Measurements from ENCODE around the gene SP140L.
"Not testable (repeated sequence)": the region's sequence is repeated elsewhere in the genome, so short reads cannot be mapped to it uniquely, and the experiment has no call there.

The SP140L gene

DNA sequence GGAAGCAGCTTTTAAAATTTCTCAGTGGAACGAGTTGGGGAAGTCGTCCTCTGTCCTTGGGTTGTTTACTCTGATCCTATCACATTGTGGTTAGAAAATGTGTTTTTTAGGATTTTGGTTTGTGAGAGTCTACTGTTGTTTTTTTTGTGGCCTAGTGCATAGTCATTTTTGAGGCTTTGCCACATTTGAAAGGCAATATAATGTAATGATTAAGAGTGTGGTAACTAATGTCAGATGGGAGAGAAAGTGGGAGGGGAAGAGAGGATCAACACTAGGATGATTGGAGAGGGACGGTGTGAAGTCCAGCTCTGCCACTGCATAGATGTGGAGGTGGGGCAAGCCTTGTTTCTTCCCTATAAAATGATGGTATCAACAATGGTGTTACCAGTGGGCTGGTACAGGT, 8.5 kb downstream of the SP140L start:
- TF ChIP-seq POLR2AphosphoS5 (IDR thresholded peaks at IDR 0.05; ENCODE audit: low read depth, low read length) (no peak), PAX5 (IDR thresholded peaks at IDR 0.05; ENCODE audit: insufficient read depth, low read length, severe bottlenecking) (no peak), TAF1 (IDR thresholded peaks at IDR 0.05; ENCODE audit: low read depth, low read length) (no peak), SPI1 (IDR thresholded peaks at IDR 0.05; ENCODE audit: low read depth, low read length) (no peak), POU2F2 (IDR thresholded peaks at IDR 0.05; ENCODE audit: low read depth, low read length) (no peak), POLR2A (IDR thresholded peaks at IDR 0.05; ENCODE audit: low read depth, low read length) (no peak)
- no peak for DNase-seq (ENCODE audit: insufficient read length, low spot score)
- no peak for FAIRE-seq

DNA sequence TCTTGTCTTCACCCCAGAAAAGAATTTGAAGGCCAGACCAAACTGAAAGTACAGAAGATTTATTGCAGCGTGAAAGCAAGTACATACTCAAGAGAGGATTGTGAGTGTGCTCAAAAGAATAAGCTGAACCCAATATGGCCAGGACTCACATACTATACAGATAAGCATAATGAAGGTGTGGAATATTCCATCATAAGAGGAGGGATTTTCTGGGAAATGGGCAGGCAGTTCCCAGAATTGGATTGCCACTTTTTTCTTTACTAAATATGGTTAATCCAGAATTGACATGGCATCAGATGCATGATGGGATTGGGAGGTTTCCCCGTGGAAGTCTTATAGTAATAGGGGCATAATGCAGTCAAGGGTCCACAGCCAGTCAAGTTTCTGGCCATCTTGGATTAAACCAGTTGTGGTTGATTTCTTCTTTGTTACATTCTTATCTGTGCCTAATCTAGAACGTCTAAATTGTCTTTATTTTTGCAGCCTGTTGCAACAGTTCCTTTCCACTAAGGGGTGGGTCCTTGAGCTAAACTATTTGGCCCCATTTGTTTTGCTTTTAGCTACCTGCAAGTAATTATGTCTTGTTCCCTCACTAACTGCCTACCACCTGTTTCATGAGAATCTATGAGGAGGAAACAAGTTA, 9.0 kb downstream of the SP140L start:
- no peak for DNase-seq (ENCODE audit: insufficient read length, low spot score)
- TF ChIP-seq PAX5 (IDR thresholded peaks at IDR 0.05; ENCODE audit: insufficient read depth, low read length, severe bottlenecking) (no peak), TAF1 (IDR thresholded peaks at IDR 0.05; ENCODE audit: low read depth, low read length) (no peak), POU2F2 (IDR thresholded peaks at IDR 0.05; ENCODE audit: low read depth, low read length) (no peak), SPI1 (IDR thresholded peaks at IDR 0.05; ENCODE audit: low read depth, low read length) (no peak), POLR2AphosphoS5 (IDR thresholded peaks at IDR 0.05; ENCODE audit: low read depth, low read length) (no peak), POLR2A (IDR thresholded peaks at IDR 0.05; ENCODE audit: low read depth, low read length) (no peak)
- FAIRE-seq = peak; percentile 35

DNA sequence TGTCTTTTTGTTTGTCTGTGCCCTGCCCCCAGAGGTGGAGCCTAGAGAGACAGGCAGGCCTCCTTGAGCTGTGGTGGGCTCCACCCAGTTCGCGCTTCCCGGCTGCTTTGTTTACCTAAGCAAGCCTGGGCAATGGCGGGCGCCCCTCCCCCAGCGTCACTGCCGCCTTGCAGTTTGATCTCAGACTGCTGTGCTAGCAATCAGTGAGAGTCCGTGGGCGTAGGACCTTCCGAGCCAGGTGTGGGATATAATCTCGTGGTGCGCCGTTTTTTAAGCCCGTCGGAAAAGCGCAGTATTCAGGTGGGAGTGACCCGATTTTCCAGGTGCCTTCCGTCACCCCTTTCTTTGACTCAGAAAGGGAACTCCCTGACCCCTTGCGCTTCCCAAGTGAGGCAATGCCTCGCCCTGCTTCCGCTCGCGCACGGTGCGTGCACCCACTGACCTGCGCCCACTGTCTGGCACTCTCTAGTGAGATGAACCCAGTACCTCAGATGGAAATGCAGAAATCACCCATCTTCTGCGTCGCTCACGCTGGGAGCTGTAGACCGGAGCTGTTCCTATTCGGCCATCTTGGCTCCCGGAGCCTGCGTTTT, 15.0 kb downstream of the SP140L start:
- not testable (repeated sequence) for DNase-seq (ENCODE audit: insufficient read length, low spot score); FAIRE-seq

DNA sequence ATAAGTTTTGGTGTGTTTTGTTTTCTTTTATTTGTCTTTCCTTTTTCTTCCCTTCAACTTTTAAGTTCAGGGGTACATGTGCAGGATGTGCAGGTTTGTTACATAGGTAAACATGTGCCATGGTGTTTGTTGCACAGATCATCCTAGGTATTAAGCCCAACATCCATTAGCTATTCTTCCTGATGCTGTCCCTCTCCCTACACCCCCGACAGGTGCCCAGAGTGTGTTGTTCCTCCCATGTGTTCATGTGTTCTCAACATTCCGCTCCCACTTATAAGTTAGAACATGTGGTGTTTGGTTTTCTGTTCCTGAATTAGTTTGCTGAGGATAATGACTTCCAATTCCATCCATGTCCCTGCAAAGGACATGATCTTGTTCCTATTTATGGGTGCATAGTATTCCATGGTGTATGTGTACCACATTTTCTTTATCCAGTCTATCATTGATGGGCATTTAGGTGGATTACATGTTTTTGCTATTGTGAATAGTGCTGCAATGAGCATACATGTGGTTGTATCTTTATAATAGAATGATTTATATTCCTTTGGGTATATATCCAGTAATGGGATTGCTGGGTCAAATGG, 16.1 kb downstream of the SP140L start:
- FAIRE-seq = not testable (repeated sequence)

DNA sequence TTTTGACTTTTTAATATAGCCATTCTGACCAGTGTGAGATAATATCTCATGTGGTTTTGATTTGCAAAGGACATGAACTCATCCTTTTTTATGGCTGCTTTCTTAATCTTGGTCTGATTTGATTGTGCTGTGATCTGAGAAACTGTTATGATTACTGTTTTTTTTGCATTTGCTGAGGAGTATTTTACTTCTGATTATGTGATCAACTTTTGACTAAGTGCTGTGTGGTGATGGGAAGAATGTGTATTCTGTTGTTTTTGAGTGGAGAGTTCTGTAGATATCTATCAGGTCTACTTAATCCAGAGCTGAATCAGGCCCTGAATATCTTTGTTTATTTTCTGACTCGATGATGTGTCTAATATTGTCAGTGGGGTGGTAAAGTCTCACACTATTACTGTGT, 16.8 kb downstream of the SP140L start:
- no peak for TF ChIP-seq POU2F2 (IDR thresholded peaks at IDR 0.05; ENCODE audit: low read depth, low read length)
- TF ChIP-seq TAF1 (IDR thresholded peaks at IDR 0.05; ENCODE audit: low read depth, low read length) = no peak
- FAIRE-seq (no peak), DNase-seq (ENCODE audit: insufficient read length, low spot score) (no peak)

More for the DNA sequence above, 16.1 kb downstream of the SP140L start:
- DNase-seq (ENCODE audit: insufficient read length, low spot score) = not testable (repeated sequence)

DNA sequence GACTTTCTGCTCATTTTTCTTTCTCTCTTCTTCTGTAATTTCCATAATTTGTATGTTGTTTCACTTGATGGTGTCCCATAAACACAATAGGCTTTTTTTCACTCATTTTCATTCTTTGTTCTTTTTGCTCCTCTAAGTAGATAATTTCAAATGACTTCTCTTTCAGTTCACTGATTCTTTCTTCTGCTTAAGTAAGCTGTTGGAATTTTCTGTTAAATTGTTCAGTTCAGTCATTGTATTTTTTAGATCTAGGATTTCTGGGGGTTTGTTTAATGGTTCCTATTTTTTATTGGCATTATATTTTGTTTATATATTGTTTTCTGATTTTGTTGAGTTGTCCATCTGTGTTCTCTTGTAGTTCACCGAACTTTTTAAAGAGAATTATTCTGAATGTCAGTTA, 19.5 kb downstream of the SP140L start:
- no peak for DNase-seq (ENCODE audit: insufficient read length, low spot score)
- TF ChIP-seq POLR2A (IDR thresholded peaks at IDR 0.05; ENCODE audit: low read depth, low read length) = no peak
- no peak for TF ChIP-seq POLR2AphosphoS5 (IDR thresholded peaks at IDR 0.05; ENCODE audit: low read depth, low read length)
- TF ChIP-seq POU2F2 (IDR thresholded peaks at IDR 0.05; ENCODE audit: low read depth, low read length) = no peak
- TF ChIP-seq SPI1 (IDR thresholded peaks at IDR 0.05; ENCODE audit: low read depth, low read length) = no peak
- TF ChIP-seq PAX5 (IDR thresholded peaks at IDR 0.05; ENCODE audit: insufficient read depth, low read length, severe bottlenecking) = no peak
- no peak for TF ChIP-seq TAF1 (IDR thresholded peaks at IDR 0.05; ENCODE audit: low read depth, low read length)
- FAIRE-seq = no peak

DNA sequence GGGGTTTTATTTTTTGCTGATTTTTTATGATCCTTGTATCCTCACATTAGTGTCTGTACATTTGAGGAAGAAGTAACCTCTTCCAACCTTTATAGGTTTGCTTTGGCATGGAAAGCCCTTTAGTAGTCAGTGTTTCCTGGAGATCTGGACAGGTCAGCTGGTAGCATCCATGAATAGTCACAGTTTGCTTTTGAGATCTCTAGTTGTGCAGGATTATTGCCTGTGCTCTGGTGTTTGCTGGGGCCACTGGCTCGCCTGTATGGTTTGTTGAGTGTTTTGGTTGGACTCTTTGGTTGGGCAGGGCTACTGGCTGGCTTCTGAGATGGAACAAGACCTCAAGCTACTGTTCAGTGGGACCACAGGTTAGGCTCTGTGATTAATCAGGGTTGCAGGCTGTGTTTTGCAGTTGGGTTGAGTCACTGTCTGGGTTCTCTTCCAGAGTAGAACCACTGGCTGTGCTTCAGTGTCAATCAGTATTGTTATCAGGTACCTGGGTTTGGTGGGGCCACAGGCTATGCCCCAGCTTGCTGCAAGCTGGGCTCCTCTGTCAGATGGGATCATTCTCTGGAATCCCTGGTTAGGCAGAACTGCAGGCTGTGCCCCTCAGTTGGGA, 20.0 kb downstream of the SP140L start:
- DNase-seq (ENCODE audit: insufficient read length, low spot score) = no peak
- TF ChIP-seq POLR2AphosphoS5 (IDR thresholded peaks at IDR 0.05; ENCODE audit: low read depth, low read length) = no peak
- TF ChIP-seq POU2F2 (IDR thresholded peaks at IDR 0.05; ENCODE audit: low read depth, low read length) = no peak
- TF ChIP-seq POLR2A (IDR thresholded peaks at IDR 0.05; ENCODE audit: low read depth, low read length) = no peak
- no peak for TF ChIP-seq TAF1 (IDR thresholded peaks at IDR 0.05; ENCODE audit: low read depth, low read length)
- TF ChIP-seq PAX5 (IDR thresholded peaks at IDR 0.05; ENCODE audit: insufficient read depth, low read length, severe bottlenecking) = no peak
- TF ChIP-seq SPI1 (IDR thresholded peaks at IDR 0.05; ENCODE audit: low read depth, low read length) = no peak
- peak; percentile 9 for FAIRE-seq

DNA sequence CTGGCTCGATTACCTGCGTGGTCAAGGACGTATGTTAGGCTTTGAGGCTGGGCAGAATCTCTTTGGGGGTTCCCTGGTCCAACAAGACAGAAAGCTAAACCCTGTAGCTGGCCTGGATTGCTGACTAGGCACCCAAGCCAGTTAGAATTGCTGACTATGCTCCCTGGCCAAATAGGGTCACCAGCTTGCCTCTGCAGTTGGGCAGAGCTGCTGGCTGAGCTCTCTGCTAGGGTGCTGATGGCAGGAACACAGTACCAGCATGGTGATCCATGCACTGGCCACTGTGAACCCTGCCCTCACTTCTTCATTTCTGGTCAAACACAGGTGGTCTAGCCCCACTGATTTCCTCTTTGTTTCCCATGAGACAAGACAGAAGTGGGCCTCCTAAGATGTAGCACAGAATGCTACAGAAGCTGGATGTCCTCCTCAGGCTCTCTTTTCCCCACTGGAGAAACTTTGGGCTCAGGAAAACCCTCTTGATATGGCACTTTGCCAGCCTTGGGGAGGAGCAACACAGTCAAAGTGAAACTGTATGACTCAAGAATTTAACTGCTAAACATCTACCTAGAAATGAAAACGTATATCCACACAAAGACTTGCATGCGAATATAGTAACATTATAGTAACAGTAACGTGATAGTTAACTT, 20.8 kb downstream of the SP140L start:
- FAIRE-seq = peak; percentile 78

DNA sequence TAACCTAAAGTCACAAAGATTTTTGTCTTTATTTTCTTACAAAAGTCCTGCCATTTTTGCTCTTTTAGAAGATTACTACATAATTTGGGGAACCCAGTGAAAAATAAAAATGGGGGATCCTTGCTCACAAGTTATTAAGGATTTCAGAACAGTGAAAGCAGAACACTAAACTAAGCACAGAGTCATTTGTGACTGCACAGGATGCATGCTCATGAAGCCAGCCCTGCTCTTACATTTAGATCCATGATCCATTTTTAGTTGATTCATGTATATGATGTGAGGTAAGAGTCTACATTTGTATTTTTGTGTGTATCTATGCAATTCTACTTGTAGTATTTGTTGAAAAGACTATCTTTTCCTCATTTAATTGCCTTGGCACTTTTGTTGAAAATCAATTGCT, 21.8 kb downstream of the SP140L start:
- TF ChIP-seq POLR2A (IDR thresholded peaks at IDR 0.05; ENCODE audit: low read depth, low read length) (no peak), SPI1 (IDR thresholded peaks at IDR 0.05; ENCODE audit: low read depth, low read length) (no peak), POLR2AphosphoS5 (IDR thresholded peaks at IDR 0.05; ENCODE audit: low read depth, low read length) (no peak), TAF1 (IDR thresholded peaks at IDR 0.05; ENCODE audit: low read depth, low read length) (no peak)
- FAIRE-seq (no peak), DNase-seq (ENCODE audit: insufficient read length, low spot score) (no peak)

More for the DNA sequence above, 20.8 kb downstream of the SP140L start:
- DNase-seq (ENCODE audit: insufficient read length, low spot score) = no peak
- TF ChIP-seq POU2F2 (IDR thresholded peaks at IDR 0.05; ENCODE audit: low read depth, low read length) = no peak
- TF ChIP-seq SPI1 (IDR thresholded peaks at IDR 0.05; ENCODE audit: low read depth, low read length) = peak; percentile 32

DNA sequence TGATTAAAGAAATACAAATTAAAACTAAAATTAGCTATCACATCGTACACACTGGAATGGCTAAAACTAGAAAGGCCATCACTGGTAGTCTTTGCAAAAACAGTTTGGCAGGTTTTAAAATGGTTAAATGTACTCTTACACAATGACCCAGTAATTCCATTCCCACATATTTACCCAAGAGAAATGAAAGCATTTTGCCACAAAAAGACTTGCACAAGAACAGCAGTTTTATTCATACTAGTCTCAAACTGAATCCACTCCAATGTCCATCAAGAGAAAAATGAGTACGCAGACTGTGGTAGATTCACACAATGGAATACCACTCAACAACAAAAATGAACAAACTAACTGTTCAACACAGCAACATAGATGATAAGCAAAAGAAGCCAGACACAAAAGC, 29.1 kb downstream of the SP140L start:
- DNase-seq (ENCODE audit: insufficient read length, low spot score) (no peak), FAIRE-seq (peak; percentile 40)
- TF ChIP-seq POU2F2 (IDR thresholded peaks at IDR 0.05; ENCODE audit: low read depth, low read length) (no peak), TAF1 (IDR thresholded peaks at IDR 0.05; ENCODE audit: low read depth, low read length) (no peak), SPI1 (IDR thresholded peaks at IDR 0.05; ENCODE audit: low read depth, low read length) (no peak), POLR2A (IDR thresholded peaks at IDR 0.05; ENCODE audit: low read depth, low read length) (no peak), POLR2AphosphoS5 (IDR thresholded peaks at IDR 0.05; ENCODE audit: low read depth, low read length) (no peak), PAX5 (IDR thresholded peaks at IDR 0.05; ENCODE audit: insufficient read depth, low read length, severe bottlenecking) (no peak)
